Ecto neural progenitor cell (in vitro differentiated cells): ENCODE data around the gene ERC1.
A peak's percentile ranks its signal among the peaks of the same experiment; 100 is the strongest.

Experiments
- DNase-seq: peaks from one replicate; pipeline ENCODE4 v3.0.0-alpha.2; 2018; ENCODE audit warnings: low spot score

ERC1 gene

DNA sequence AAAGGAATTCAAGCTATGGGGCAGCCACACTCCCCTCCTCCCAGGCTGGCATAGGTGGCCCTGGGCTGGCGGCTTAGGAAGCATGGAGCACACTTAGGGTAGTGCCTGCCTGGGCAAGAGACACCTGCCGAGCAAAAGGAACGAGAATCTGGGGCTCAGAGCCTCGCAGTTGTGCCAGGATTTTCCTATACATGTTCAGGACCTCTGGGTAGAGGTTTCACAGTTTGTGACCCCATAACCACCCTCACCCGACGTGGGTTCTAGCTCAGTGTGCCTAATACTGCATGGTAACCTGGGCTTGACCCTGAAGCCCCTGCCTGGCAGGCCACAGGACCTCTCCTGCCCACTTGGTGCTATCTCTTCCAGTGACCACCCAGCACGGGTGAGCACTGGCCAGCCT is 503.8 kb downstream of the ERC1 start:
- no peak for DNase-seq

- DNase-seq = no peak
Measured at GRCh38 chr12:1496162-1496900, 505.3 kb downstream of the ERC1 start.

DNA sequence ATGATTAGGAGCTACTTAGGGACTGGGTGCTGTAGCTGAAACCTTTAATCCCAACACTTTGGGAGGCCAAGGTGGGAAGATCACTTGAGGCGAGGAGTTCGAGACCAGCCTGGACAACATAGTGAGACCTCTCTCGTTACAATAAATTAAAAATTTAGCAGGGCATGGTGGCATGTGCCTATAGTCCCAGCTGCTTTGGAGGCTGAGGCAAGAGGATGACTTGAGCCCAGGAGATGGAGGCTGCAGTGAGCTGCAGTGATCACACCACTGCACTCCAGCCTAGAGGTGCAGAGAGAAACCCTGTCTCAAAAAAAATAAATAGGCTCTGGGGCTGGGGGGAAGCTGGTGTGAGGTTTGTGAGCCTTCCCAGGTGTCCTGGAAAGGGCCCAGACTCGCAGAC is 506.1 kb downstream of the ERC1 start:
- no peak for DNase-seq

DNA sequence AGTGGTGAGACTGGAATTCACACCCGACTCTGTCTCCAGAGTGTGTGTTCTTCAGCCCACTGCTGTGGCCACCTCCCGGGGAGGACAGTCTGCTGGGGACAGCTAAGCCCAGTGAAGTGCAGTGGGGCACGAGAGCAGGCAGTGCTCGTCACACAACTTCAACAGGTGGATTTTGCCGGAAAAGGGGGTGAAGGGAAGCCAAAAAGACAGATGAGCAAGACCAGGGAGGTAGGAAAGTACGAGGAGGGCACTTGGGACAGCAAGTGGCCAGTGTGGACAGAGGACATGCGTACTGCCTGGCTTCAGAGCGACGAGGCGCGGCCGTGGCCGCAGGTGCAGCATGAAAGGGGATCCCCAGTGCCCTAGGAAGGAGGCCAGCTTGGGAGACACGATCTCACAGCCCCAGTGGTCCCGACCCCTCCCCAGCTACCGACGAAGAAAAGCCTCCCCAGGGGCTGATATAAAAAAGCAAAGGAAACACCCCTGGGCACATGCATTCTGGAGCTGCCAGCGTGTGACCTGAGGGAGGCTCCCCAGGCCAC is 507.2 kb downstream of the ERC1 start:
- no peak for DNase-seq

DNA sequence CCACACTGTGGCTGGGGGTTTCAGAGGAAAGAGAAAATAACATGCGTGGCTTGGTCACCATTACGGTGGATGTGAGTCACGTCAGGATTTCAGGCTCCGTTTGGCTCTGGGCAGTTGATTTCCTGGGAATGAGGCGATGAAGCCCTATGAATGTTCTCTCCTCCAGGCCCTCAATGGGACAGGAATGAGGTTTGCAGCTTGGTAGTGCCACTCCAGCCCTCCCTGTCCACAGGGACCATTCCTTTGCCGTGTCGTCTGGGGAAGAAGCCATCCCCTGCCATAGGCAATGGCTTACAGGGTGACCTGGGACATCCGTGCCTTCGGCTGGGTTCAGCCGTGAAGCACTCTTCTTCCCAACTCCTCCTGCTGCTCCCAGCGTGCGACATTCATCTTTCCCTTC is 508.3 kb downstream of the ERC1 start:
- DNase-seq = no peak

- no peak for DNase-seq
Measured at GRCh38 chr12:1500095-1500801, 509.2 kb downstream of the ERC1 start.

DNA sequence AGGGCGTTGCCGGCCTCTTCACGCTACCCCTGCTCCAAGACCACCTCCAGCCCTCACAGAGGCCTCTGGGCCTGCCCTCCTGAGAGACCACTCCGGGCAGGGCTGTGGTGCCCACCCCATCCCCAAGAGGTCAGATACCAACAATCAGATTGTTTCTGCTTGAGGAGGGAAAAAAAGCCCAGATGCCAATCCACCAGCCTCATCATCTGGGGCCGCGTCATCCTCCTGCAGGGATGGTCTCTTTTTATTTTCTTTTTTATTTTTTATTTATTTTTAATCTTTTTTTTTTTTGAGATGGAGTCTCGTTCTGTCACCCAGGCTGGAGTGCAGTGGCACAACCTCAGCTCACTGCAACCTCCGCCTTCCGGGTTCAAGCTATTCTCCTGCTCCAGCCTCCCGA is 510.0 kb downstream of the ERC1 start:
- DNase-seq = peak; percentile 38

DNA sequence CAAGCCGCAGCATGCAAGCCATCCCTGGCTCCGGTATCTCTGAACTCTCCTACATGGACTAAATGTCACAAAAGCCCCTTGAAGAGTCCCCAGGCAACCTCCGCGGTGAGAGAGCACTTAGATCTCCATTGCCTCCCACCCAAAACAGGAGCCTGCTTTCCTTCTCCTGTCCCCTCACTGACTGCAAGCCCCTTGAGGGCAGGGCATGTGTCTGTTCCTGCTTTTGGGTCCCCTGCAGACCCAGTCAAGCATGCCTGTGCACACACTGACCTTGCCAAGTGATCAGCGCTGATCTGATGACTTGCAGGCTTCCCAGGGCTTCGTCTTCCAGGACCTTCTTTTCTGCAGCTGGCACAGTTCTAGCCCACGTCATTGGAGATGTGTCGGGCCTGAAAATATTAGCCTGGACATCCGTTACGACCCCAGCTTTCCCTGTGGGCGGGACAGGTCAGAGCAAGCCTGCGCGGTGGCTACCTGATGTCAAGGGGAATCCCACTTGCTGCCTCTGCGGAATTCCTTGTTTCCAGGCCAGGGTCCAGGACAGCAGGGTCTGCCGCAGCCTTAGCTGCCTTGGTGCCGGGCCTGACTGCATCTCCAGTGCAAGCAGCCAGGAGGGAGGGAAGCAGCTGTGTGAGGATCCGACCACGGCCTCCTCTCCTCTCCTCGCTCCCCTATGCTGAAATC is 510.8 kb downstream of the ERC1 start:
- peak; percentile 50 for DNase-seq

DNA sequence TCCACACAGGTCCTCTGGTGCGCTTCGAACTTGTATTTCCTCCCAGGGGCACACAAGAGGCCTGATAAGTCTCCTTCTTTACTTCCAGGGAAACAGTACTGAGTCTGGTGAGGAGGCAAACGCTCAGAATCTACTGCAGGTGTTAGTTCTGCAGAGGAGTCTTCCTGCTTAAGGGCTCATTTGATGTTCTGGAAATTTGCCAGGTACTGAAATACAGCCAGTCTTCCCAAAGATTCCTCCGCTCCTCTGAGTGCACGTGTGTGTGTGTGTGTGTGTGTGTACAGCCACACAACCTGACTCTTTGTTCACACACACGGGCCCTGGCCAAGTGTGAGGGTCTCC is 511.3 kb downstream of the ERC1 start:
- no peak for DNase-seq

DNA sequence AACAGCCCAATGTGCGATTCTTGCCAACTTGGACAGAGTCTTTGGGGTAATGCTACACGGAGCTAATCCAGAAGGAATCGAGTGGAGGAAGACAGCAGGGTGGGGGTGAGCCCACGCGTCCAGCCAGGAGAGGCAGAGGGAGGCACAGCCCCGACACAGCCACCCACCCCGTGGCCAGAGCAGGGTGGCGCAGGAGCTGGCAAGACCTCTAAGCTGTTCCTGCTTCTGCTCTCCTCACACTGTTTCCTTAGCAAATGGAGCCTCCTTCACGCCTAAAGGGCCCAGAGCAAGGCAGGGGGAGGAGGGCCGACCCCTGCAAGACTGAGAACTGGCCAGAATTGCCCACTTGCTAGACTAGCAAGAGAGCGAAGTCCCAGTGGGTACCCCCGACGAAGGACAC is 511.8 kb downstream of the ERC1 start:
- DNase-seq = no peak

- peak; percentile 44 for DNase-seq
Measured at GRCh38 chr12:1503281-1503711, 512.3 kb downstream of the ERC1 start.

DNA sequence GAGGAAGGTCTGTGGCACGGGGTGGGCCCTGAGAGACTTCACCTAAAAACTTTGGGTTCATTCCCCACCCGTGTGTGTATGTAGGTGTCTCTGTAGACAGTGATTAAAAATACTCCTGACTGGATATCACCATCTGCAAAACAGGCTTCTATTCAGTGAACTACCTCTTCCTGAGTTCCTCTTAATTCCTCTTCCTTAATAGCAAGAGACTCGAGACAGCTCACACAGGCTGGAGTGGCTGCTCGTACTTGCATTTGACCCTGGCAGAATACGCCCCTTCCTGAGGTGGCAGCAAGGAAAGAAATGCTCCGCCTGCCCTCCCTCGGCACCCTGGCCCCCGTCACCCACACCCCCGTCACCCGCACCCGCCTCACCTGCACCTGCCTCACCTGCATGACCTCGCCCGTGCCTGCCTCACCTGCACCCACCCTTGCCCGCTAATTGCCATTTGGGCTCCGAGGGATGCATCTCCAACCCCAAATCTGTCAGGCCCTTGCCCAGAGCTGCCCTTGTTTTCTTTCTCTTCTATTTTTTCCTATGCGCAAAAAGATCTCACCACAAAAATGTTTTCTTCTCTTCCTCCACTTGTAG is 513.4 kb downstream of the ERC1 start:
- DNase-seq = no peak

GRCh38 chr12:1504895-1505311 is 513.9 kb downstream of the ERC1 start:
- no peak for DNase-seq

DNA sequence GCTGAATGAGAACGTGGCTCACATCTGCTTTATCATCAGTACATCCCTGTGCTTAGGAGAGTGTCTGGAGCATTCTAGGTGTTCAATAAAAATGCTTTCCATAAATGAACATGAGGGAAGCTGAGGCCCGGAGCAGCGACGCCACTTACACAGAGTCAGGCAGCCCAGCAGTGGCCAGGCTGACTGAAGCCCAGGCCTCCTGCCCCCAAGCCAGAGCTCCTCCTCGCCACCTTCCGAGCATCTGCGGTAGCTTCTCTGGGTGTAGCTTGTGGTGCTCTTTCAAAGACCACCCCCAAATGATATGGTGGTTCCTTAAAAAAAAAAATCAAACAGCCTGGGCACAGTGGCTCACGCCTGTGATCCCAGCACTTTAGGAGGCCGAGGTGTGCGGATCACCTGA is 514.6 kb downstream of the ERC1 start:
- DNase-seq = no peak

- DNase-seq = peak; percentile 41
Measured at GRCh38 chr12:1507308-1507707, 516.3 kb downstream of the ERC1 start.

- DNase-seq = no peak
Measured at GRCh38 chr12:1509413-1510052, 518.5 kb downstream of the ERC1 start.

- no peak for DNase-seq
Measured at GRCh38 chr12:1510056-1510812, 519.2 kb downstream of the ERC1 start.

GRCh38 chr12:1515010-1515409 is 524.0 kb downstream of the ERC1 start:
- DNase-seq = no peak

DNA sequence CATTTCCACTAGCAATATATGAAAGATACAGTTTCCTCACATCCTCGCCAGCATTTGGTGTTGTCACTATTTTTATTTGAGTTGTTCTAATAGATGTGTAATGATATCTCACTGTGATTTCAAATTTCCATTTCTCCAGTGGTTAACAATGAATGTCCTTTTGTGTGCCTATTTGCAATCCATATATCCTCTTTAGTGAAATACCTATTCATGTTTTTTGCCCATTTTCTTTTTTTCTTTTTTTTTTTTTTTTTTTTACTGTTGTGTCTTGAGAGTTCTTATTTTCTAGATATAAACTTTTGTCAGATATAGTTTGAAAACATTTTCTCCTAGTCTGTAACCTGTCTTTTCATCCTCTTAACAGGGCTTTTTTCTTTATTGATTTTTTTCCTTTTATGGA is 524.4 kb downstream of the ERC1 start:
- no peak for DNase-seq

- peak; percentile 76 for DNase-seq
Measured at GRCh38 chr12:1517007-1517406, 526.0 kb downstream of the ERC1 start.
